GM19240 (cell line): Measurements from ENCODE around the gene SNX1.
"Not testable (repeated sequence)": the region's sequence is repeated elsewhere in the genome, so short reads cannot be mapped to it uniquely, and the experiment has no call there.

ENCODE experiments used
- DNase-seq: peaks from one replicate; pipeline ENCODE4 v3.0.0; 2011; ENCODE audit warnings: low spot score; ENCODE audit not compliant: insufficient read length

The SNX1 gene, protein sequence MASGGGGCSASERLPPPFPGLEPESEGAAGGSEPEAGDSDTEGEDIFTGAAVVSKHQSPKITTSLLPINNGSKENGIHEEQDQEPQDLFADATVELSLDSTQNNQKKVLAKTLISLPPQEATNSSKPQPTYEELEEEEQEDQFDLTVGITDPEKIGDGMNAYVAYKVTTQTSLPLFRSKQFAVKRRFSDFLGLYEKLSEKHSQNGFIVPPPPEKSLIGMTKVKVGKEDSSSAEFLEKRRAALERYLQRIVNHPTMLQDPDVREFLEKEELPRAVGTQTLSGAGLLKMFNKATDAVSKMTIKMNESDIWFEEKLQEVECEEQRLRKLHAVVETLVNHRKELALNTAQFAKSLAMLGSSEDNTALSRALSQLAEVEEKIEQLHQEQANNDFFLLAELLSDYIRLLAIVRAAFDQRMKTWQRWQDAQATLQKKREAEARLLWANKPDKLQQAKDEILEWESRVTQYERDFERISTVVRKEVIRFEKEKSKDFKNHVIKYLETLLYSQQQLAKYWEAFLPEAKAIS

DNA sequence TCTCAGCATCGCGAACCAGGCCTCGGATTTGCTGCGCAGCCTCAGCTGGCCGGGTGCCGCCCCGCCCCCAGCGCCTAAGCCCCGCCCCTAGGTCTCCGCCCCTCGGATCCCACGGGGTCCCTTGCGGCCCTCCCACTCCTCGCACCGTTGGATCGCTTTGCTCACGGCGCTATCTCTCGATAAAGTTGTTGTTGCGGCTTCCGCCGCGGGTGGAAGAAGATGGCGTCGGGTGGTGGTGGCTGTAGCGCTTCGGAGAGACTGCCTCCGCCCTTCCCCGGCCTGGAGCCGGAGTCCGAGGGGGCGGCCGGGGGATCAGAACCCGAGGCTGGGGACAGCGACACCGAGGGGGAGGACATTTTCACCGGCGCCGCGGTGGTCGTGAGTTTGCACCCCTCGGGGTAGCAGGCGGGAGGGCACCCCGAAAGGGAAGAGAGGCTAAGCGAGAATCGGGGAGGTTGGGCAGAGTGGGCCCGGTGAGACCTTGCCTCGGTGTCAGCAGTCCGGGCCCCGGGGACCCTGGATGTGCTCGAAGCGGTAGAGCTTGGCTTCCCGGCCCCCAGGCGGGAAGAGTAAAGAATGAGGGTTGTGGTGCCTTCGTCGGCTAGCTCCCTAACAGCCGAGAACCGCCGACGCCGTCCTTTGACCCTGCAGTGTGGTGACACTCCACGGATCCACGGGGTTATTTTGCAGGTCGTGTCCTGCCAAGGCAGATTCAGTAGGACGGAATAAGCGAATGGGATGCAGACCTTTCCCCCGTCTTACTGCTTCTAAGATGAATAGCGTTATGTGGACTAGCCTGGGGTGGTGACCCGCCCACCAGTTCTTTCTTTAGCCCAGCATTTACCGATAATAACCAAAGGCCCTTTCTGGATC lies at the start of gene SNX1:
SNX1 (plus strand) TSS at position 188 of the 873 bp plus-strand sequence; CDS start at position 220, 32 bp downstream.
- peak; percentile 43 for DNase-seq

DNA sequence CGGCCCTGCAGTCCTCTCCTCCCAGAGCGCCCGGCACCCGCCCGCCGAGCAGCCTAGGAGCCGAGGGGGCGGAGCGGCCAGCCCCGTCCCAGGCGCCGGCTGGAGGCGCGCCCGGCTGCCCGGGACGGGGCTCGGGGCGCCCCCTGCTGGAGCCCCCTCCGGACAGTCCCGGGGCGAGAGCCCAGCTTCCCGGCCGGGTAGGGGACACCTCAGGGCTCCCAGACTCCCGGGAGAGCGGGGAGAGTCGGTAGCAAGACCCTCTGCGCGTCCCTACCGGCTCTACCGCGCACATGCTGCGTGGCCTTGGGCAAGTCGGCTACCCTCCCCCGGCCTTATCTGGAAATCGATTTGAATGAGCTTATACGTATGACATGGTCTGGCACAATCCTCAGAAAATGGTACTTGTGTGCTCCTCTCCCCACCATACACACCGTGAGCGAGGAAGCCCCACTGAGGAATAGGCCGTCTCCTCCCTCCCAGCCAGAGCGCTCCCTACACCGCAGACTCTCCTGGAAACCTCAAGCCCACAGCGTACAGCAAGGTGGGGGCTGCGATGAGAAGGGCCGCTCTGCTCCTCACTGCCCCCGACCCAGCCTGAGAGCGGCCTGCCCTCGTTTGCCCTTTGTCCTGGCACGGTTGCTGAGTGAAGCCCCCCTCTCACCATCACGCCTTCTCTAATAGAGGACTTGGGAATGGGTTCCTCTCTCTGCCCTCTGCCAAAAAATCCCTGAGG lies 49.2 kb upstream of the SNX1 start, which contains the start of gene DAPK2:
DAPK2 (minus strand) TSS at position 65 of the 733 bp plus-strand sequence. CDS start 6,224 bp downstream, outside the sequence.
- DNase-seq = peak; percentile 85

DNA sequence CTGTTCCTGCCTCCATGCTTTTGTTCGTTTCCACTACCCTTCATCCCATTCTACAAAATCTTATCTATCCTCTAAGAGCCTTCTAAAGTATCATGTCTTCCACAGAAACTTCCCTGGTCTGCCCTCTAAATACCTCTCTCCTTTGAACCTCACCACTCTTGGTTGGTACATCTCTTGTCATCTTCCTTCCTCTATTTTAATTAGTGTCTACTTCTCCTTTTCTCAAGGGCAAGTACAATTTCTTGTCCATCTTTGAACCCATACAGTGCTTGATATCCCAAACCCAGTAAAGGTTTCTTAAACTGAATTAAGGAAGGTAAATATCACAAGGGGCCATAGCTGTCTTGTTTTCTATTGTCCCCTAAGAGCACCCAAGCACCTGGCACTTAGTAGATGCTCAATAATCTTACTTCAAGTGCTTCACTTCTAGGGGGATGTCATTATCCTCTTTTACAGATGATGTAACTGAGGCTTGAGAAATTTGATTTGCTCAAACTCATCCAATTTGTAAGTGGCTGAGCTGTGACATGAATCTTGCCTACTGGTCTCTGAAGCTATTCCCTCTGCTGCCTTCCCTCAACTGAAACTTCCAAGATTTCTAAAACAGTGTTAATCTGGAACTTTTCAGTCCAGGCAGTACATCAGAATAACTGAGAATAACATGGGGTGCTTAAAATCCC lies 46.9 kb upstream of the SNX1 start:
- DNase-seq = no peak

DNA sequence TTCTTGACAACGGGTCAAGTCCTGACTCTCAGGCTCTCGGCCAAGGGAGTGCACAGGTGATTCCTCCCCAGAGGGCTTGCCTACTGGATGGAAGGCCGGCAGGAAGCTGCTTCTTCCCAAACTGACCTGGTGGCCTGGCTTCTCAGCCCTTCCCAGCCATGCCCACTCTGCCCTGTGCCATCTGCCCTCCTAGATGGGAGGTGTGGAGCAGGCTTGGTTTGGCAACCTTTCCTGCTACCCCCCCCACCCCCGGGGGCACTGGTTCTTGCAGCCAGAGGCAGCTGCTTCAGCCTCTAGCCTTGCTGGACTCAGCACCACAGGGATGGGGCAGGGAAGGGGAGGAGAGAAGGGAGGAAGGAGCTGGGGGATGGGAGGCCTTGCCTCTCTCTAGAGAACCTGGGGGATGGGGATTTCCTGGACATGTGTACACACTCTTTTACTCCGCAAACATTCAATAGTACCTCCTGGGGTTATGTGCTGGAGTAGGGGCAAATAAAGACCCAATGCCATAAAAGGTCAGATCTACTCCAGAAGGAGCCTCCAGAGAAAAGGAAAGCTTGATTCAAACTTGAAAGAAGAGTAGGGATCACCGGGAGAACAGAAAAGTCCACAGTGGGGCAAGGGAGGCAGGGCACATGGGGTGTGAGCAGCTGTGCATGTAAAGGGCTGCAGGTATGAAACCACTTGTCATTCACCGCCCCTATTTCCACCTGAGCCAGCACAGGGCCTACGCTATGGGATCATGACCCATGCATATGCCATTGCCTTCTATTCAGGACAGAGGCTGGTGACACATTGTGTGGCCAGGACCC lies 45.3 kb upstream of the SNX1 start:
- DNase-seq = no peak

DNA sequence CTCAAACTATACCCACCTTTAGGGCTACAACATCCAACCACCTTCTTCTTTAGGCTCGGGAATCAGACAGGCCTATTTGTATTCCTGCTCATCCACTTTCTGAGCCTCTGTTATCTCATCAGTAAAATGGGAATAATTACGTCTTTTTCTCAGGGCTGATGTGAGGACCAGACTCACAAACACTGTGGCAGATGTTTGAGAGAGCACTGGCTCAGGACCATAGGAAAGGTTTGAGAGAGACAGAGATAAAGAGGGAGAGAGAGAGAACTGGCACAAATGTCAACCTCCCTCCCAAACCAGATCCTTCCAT lies 44.7 kb upstream of the SNX1 start:
- no peak for DNase-seq

- no peak for DNase-seq
These were observed 44.1 kb upstream of the SNX1 start for GRCh38 chr15:64051407-64052259.

DNA sequence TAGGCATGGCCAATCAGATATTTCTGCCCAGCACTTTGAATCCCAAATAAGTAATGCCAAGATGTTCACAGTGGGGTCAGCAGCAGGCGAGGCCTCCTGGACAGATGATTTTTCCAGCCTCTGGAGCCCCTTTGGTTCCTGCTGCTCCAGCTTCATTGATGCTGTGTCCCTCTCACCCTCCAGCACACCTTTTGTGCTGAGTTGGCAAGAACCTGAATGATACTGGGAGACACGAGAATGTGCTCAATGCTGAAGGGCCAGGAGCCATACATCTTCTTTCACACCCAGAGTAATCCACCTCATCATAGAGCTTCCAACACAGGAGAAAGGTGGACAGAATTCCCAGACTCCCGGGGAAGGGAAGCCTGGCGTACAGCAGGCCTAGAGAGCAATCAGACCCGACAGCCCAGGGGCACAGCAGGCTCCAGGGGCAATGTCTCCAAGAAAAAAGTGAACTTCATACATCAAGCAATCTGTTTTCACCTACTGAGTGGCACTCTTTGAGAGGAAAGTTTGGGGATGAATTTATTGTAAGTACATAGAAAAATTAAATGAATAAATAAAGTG lies 42.8 kb upstream of the SNX1 start:
- DNase-seq = no peak

DNA sequence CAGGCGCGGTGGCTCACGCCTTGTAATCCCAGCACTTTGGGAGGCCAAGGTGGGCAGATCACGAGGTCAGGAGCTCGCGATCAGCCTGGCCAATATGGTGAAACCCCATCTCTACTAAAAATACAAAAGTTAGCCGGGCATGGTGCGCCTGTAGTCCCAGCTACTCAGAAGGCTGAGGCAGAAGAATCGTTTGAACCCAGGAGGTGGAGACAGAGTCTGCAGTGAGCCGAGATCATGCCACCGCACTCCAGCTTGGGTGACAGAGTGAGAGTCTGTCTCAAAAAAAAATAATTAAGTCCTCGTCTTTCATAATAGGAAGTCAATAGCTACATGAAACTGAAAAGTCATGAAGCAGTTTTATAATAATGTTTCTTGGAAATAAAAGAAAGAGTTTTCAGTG lies 42.1 kb upstream of the SNX1 start:
- not testable (repeated sequence) for DNase-seq

- DNase-seq = no peak
These were observed 37.5 kb upstream of the SNX1 start for GRCh38 chr15:64058279-64058678.

GRCh38 chr15:64059104-64059503 lies 36.7 kb upstream of the SNX1 start:
- DNase-seq = not testable (repeated sequence)

- no peak for DNase-seq
These were observed 35.1 kb upstream of the SNX1 start for GRCh38 chr15:64060716-64061115.

- DNase-seq = no peak
These were observed 29.3 kb upstream of the SNX1 start for GRCh38 chr15:64066451-64066850.

DNA sequence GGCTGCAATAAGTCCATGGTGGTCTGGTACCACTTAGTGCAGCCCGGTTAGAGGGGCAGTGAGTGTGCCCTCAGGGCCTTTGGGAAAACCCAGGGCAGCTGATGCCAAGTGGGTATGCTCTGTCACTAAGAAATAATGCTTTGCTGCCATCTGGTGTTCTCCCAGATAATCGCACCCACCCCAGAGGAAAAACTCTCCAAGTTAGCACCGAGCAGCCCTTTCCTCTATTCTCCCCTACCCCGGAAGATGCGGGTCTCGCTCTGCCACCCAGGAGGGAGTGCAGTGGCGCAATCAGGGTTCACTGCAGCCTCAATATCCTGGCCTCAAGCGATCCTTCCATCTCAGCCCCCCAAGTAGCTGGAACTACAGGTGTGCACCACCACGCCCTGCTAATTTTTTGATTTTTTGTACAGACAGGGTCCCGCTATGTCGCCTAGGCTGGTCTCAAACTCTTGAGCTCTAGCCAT lies 28.2 kb upstream of the SNX1 start:
- peak; percentile 76 for DNase-seq

- DNase-seq = no peak
These were observed 27.6 kb upstream of the SNX1 start for GRCh38 chr15:64068133-64068532.

GRCh38 chr15:64070106-64070505 lies 25.7 kb upstream of the SNX1 start:
- no peak for DNase-seq

DNA sequence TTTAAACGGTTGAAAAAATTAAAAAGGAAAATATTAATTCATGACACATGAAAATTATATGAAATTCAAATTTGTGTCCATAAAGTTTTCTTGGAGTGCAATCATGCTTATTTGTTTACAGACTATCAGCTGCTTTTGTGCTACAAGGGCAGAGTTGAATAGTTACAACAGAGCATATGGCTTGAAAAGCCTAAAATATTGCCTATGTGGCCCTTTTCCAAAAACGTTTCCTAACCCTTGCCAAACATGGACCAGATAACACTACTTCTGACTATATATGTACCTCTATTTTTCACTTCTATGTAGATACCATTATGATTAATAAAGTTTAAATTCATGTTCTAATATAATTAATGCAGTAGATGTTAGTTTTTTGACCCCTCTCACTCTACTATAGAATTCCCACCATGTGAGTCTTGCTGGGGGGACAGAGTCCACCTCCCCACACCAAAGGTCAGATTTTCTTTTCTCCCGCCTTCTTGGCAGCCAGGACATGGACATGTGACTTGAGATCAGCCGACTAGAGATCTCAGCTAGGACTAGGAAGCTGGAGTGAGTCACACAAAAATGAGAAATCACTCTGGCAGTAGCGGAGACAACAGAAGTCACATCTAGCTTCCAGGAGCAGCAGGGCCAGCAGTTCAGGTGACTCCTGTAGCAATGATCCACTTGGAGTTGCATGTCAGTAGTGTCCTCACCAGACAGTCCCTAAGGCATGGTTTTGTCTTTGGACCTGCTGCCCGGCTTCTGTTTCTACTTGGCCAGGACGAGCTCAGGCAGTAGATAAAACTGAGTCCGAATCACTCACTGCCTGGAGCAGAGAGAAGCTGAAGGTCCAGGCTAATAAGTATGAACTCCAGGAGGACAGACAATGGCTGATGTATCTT lies 24.6 kb upstream of the SNX1 start:
- no peak for DNase-seq

DNA sequence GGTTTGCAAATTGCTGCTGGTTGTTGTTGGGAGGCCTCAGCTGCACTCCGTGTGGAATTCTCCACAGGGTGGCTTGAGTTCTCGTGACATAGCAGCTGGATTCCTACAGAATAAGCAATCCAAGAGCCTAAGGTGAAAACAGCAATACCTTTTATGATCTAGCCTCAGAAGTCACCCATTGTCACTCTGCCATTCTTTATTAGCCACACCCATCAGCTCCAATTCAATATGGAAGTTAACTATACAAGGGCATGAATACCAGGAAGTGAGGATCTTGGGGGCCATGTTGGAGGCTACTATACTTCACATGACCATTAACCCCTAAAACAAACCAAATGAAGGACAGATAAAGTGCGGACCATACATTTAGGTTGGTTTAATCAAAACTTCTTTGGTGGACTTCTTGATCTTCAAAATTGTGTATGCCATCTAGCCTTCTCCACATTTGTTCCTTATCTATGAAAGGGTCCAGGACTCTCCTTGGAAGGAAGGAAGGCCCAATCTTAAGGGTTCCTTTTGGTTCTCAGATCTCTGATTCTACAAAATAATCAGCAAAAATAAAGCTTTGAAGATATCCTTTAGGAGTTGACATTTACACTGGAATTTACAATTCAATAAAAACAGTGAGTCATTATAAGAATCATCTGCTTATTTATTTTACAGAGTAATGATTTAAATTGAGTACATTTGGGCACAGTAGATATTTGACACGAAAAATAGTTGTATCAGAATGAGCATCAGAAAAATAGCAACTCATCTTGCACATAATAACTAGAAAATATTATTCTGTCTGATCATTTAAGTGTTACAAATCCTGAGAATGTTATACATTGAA lies 23.6 kb upstream of the SNX1 start:
- DNase-seq = no peak
